IPS-18a (cell line): ENCODE results near the gene SIPA1L2.

Experiments
- H3K27ac ChIP-seq: one replicate; pipeline ENCODE4 v1.5.1; 2013; ENCODE audit warnings: low read length
- H3K27me3 ChIP-seq: one replicate; pipeline ENCODE4 v1.6.1; 2013; ENCODE audit warnings: mild to moderate bottlenecking, low read length; ENCODE audit not compliant: control insufficient read depth, insufficient read depth
- H3K36me3 ChIP-seq: one replicate; pipeline ENCODE4 v1.6.1; 2013; ENCODE audit warnings: low read depth, low read length; ENCODE audit not compliant: control insufficient read depth
- H3K4me1 ChIP-seq: one replicate; pipeline ENCODE4 v1.6.1; 2013; ENCODE audit warnings: low read depth, low read length; ENCODE audit not compliant: control insufficient read depth
- H3K4me3 ChIP-seq: one replicate; pipeline ENCODE4 v1.5.1; 2013; ENCODE audit warnings: low read length
- H3K9ac ChIP-seq: one replicate; pipeline ENCODE4 v1.6.1; 2013; ENCODE audit warnings: mild to moderate bottlenecking, low read length, moderate library complexity
- H3K9me3 ChIP-seq: one replicate; pipeline ENCODE4 v1.6.1; 2013; ENCODE audit warnings: low read depth, low read length; ENCODE audit not compliant: control insufficient read depth

Gene SIPA1L2

GRCh38 chr1:232643251-232643650, 13.3 kb upstream of the SIPA1L2 start:
- H3K27me3 ChIP-seq, result no peaks in the 10 kb centered on the region
- no peak overlapping the region for H3K4me3 ChIP-seq
- H3K27ac ChIP-seq, result no peak overlapping the region
- no peak overlapping the region for H3K9ac ChIP-seq
- H3K9me3 ChIP-seq, result no peaks in the 10 kb centered on the region
- H3K36me3 ChIP-seq, result no peaks in the 10 kb centered on the region
- H3K4me1 ChIP-seq, result no peaks in the 10 kb centered on the region

GRCh38 chr1:232641507-232641906, 11.6 kb upstream of the SIPA1L2 start:
- Histone ChIP-seq H3K27me3 (no peaks in the 10 kb centered on the region), H3K9me3 (no peaks in the 10 kb centered on the region), H3K4me3 (no peak overlapping the region), H3K9ac (no peak overlapping the region), H3K36me3 (no peaks in the 10 kb centered on the region), H3K4me1 (no peaks in the 10 kb centered on the region), H3K27ac (no peak overlapping the region)

- no peaks in the 10 kb centered on the region for H3K36me3 ChIP-seq
- H3K27ac ChIP-seq, result no peak overlapping the region
- H3K9ac ChIP-seq, result no peak overlapping the region
Measured at GRCh38 chr1:232636799-232637198, 6.9 kb upstream of the SIPA1L2 start.

GRCh38 chr1:232635778-232636356, 5.9 kb upstream of the SIPA1L2 start:
- no peaks in the 10 kb centered on the region for H3K9me3 ChIP-seq
- no peak overlapping the region for H3K4me3 ChIP-seq
- H3K4me1 ChIP-seq, result peaks cover 2% of the 10 kb centered on the region
- H3K27me3 ChIP-seq, result peaks cover 23% of the 10 kb centered on the region
- H3K9ac ChIP-seq, result no peak overlapping the region
- H3K36me3 ChIP-seq, result no peaks in the 10 kb centered on the region
- no peak overlapping the region for H3K27ac ChIP-seq

More at GRCh38 chr1:232636799-232637198, 6.9 kb upstream of the SIPA1L2 start:
- Histone ChIP-seq H3K27me3 (peaks cover 13% of the 10 kb centered on the region), H3K4me1 (no peaks in the 10 kb centered on the region), H3K9me3 (no peaks in the 10 kb centered on the region), H3K4me3 (no peak overlapping the region)

- Histone ChIP-seq H3K27ac (no peak overlapping the region), H3K36me3 (no peaks in the 10 kb centered on the region), H3K4me1 (peaks cover 4% of the 10 kb centered on the region), H3K4me3 (no peak overlapping the region), H3K9me3 (no peaks in the 10 kb centered on the region), H3K9ac (no peak overlapping the region), H3K27me3 (peaks cover 27% of the 10 kb centered on the region)
Measured at GRCh38 chr1:232635279-232635678, 5.3 kb upstream of the SIPA1L2 start.

- Histone ChIP-seq H3K4me3 (no peak overlapping the region), H3K4me1 (peaks cover 5% of the 10 kb centered on the region), H3K27ac (no peak overlapping the region), H3K36me3 (no peaks in the 10 kb centered on the region), H3K9me3 (no peaks in the 10 kb centered on the region), H3K9ac (no peak overlapping the region), H3K27me3 (peaks cover 32% of the 10 kb centered on the region)
Measured at GRCh38 chr1:232634096-232634495, 4.2 kb upstream of the SIPA1L2 start.

- Histone ChIP-seq H3K27ac (no peak overlapping the region), H3K9ac (no peak overlapping the region), H3K9me3 (no peaks in the 10 kb centered on the region), H3K4me1 (peaks cover 27% of the 10 kb centered on the region), H3K4me3 (peak overlapping the region; percentile 74), H3K36me3 (no peaks in the 10 kb centered on the region), H3K27me3 (peaks cover 47% of the 10 kb centered on the region)
Measured at GRCh38 chr1:232630894-232631195, 912 bp upstream of the SIPA1L2 start.

- Histone ChIP-seq H3K36me3 (no peaks in the 10 kb centered on the region), H3K27me3 (peaks cover 47% of the 10 kb centered on the region), H3K27ac (no peak overlapping the region), H3K4me3 (peak overlapping the region; percentile 78), H3K4me1 (peaks cover 30% of the 10 kb centered on the region), H3K9me3 (no peaks in the 10 kb centered on the region), H3K9ac (peak overlapping the region; percentile 24)
Measured at GRCh38 chr1:232629250-232630046, 485 bp downstream of the SIPA1L2 start.

- H3K27ac ChIP-seq, result no peak overlapping the region
- H3K27me3 ChIP-seq, result peaks cover 47% of the 10 kb centered on the region
- H3K9me3 ChIP-seq, result no peaks in the 10 kb centered on the region
- H3K36me3 ChIP-seq, result no peaks in the 10 kb centered on the region
- peak overlapping the region; percentile 24 for H3K9ac ChIP-seq
- H3K4me1 ChIP-seq, result peaks cover 30% of the 10 kb centered on the region
- peak overlapping the region; percentile 78 for H3K4me3 ChIP-seq
Measured at GRCh38 chr1:232628335-232629249, 1.3 kb downstream of the SIPA1L2 start.

GRCh38 chr1:232627645-232628334, 2.1 kb downstream of the SIPA1L2 start:
- Histone ChIP-seq H3K4me1 (peaks cover 33% of the 10 kb centered on the region), H3K4me3 (peak overlapping the region; percentile 78), H3K9me3 (no peaks in the 10 kb centered on the region), H3K27me3 (peaks cover 44% of the 10 kb centered on the region), H3K36me3 (no peaks in the 10 kb centered on the region), H3K27ac (no peak overlapping the region), H3K9ac (no peak overlapping the region)

- H3K27me3 ChIP-seq, result peaks cover 37% of the 10 kb centered on the region
- no peak overlapping the region for H3K9ac ChIP-seq
- no peak overlapping the region for H3K27ac ChIP-seq
- H3K36me3 ChIP-seq, result no peaks in the 10 kb centered on the region
- peaks cover 39% of the 10 kb centered on the region for H3K4me1 ChIP-seq
- peak overlapping the region; percentile 7 for H3K4me3 ChIP-seq
- no peaks in the 10 kb centered on the region for H3K9me3 ChIP-seq
Measured at GRCh38 chr1:232627171-232627570, 2.8 kb downstream of the SIPA1L2 start.
